ENCODE measurements around the gene SEMA3G. TPM values are rescaled to one million over a fixed set of nuclear protein-coding genes. Genes with fewer than 3 reads are reported as not detected.

SEMA3G gene
- total RNA-seq, 2 experiments from 2014 or later: 0.34 to 0.69 TPM

- H3K4me3 ChIP-seq (ENCODE audit: low read length): no peak overlapping the region
- ChIA-PET CTCF (no interaction called here), POLR2A (no interaction called here)
- intact Hi-C loops (cut with DNase I, micrococcal nuclease): no loop called here
- no peaks in the 10 kb centered on the region for H3K9me3 ChIP-seq (ENCODE audit: control insufficient read depth in 1 of 2, insufficient read depth in 1 of 2, low read length in 2 of 2)
- no peak for TF ChIP-seq CTCF (IDR thresholded peaks at IDR 0.05)
- peaks cover 89% of the 10 kb centered on the region for H3K36me3 Mint-ChIP-seq (ENCODE audit: low read depth)
- ATAC-seq (ENCODE audit: poor library complexity): no peak
- H3K36me3 ChIP-seq (ENCODE audit: insufficient read depth, low read length): peaks cover 84% of the 10 kb centered on the region
- H3K4me3 Mint-ChIP-seq: no peak overlapping the region
- no peak for DNase-seq
- H3K27ac ChIP-seq (ENCODE audit: low read depth in 1 of 2, low read length in 2 of 2): no peak overlapping the region
- no peaks in the 10 kb centered on the region for H3K4me1 ChIP-seq (ENCODE audit: insufficient read depth, low read length)
- H3K9me3 Mint-ChIP-seq: no peaks in the 10 kb centered on the region
- H3K27me3 ChIP-seq (ENCODE audit: control insufficient read depth in 1 of 2, insufficient read depth in 2 of 2, low read length in 2 of 2): no peaks in the 10 kb centered on the region
- H3K27me3 Mint-ChIP-seq: no peaks in the 10 kb centered on the region
- no peak overlapping the region for H3K27ac Mint-ChIP-seq
- H3K4me1 Mint-ChIP-seq (ENCODE audit: low read depth): no peaks in the 10 kb centered on the region
These were observed 32.3 kb upstream of the SEMA3G start for GRCh38 chr3:52477076-52477795.

- no peaks in the 10 kb centered on the region for H3K4me1 ChIP-seq (ENCODE audit: insufficient read depth, low read length)
- intact Hi-C loops (cut with DNase I, micrococcal nuclease): loop anchor here in 1 of 2 experiments (5.0 kb wide), 1 partner anchor 599 kb away; no protein-coding TSS in a partner anchor
These were observed 28.1 kb upstream of the SEMA3G start for GRCh38 chr3:52473026-52473425.

GRCh38 chr3:52472239-52473000, 27.5 kb upstream of the SEMA3G start:
- no peak for TF ChIP-seq CTCF (IDR thresholded peaks at IDR 0.05)
- Mint-ChIP-seq H3K27me3 (no peaks in the 10 kb centered on the region), H3K4me3 (no peak overlapping the region), H3K4me1 (ENCODE audit: low read depth) (peaks cover 5% of the 10 kb centered on the region), H3K27ac (no peak overlapping the region), H3K36me3 (ENCODE audit: low read depth) (peaks cover 75% of the 10 kb centered on the region), H3K9me3 (no peaks in the 10 kb centered on the region)
- peaks cover 71% of the 10 kb centered on the region for H3K36me3 ChIP-seq (ENCODE audit: insufficient read depth, low read length)
- H3K27ac ChIP-seq (ENCODE audit: low read depth in 1 of 2, low read length in 2 of 2): no peak overlapping the region
- intact Hi-C loops (cut with DNase I, micrococcal nuclease): loop anchor here in 1 of 2 experiments (5.0 kb wide), 1 partner anchor 600 kb away; no protein-coding TSS in a partner anchor
- H3K27me3 ChIP-seq (ENCODE audit: control insufficient read depth in 1 of 2, insufficient read depth in 2 of 2, low read length in 2 of 2): no peaks in the 10 kb centered on the region
- CTCF ChIA-PET: no interaction called here
- no peaks in the 10 kb centered on the region for H3K4me1 ChIP-seq (ENCODE audit: insufficient read depth, low read length)
- no peak for ATAC-seq (ENCODE audit: poor library complexity)
- POLR2A ChIA-PET: no interaction called here
- H3K9me3 ChIP-seq (ENCODE audit: control insufficient read depth in 1 of 2, insufficient read depth in 1 of 2, low read length in 2 of 2): no peaks in the 10 kb centered on the region
- DNase-seq: no peak
- no peak overlapping the region for H3K4me3 ChIP-seq (ENCODE audit: low read length)

More at GRCh38 chr3:52473026-52473425, 28.1 kb upstream of the SEMA3G start:
- Histone ChIP-seq H3K36me3 (ENCODE audit: insufficient read depth, low read length) (peaks cover 76% of the 10 kb centered on the region), H3K9me3 (ENCODE audit: control insufficient read depth in 1 of 2, insufficient read depth in 1 of 2, low read length in 2 of 2) (no peaks in the 10 kb centered on the region), H3K27ac (ENCODE audit: low read depth in 1 of 2, low read length in 2 of 2) (no peak overlapping the region), H3K27me3 (ENCODE audit: control insufficient read depth in 1 of 2, insufficient read depth in 2 of 2, low read length in 2 of 2) (no peaks in the 10 kb centered on the region), H3K4me3 (ENCODE audit: low read length) (no peak overlapping the region)
- no peaks in the 10 kb centered on the region for H3K27me3 Mint-ChIP-seq
- ChIA-PET POLR2A (no interaction called here), CTCF (no interaction called here)
- H3K9me3 Mint-ChIP-seq: no peaks in the 10 kb centered on the region
- no peak overlapping the region for H3K27ac Mint-ChIP-seq
- no peak overlapping the region for H3K4me3 Mint-ChIP-seq
- no peak for TF ChIP-seq CTCF (IDR thresholded peaks at IDR 0.05)
- no peak for DNase-seq
- peaks cover 80% of the 10 kb centered on the region for H3K36me3 Mint-ChIP-seq (ENCODE audit: low read depth)
- no peak for ATAC-seq (ENCODE audit: poor library complexity)
- H3K4me1 Mint-ChIP-seq (ENCODE audit: low read depth): peaks cover 5% of the 10 kb centered on the region

Measured in CD4-positive, alpha-beta T cell (primary cell).